ENCODE data around the gene MPG. TPM values are rescaled to one million over a fixed set of nuclear protein-coding genes. Genes with fewer than 3 reads are reported as not detected.

MPG gene
- polyA plus RNA-seq, 1 experiment, result 47.3 TPM

DNA sequence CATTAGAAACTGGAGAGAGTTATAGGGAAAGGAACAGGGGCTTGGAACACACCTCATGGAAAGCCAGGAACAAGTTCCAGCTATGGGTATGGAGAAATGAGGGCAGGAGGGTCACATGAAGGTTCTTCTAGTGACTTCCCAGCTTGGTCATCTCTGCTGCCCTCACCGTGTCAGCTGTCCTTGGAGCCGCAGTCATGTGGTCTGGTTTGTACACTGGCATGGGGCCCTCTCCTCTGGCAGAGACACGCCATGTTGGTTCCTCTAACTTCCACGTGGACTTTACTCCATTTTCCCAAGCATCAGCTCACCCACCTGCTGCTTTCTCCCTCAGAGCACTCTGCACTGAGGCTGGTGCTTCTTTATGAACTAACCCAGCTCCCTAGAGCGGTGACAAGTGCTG is 26.3 kb downstream of the MPG start:
- TF ChIP-seq CTCF (IDR thresholded peaks at IDR 0.05; ENCODE audit: low read depth, low read length), result no peak
- CTCF ChIA-PET, result interaction anchor here (1.2 to 4.2 kb wide), 5 partner anchors 8 to 258 kb away, joined by 3 to 89 read pairs (median 5); partner anchors contain the start of gene HBQ1
- POLR2A ChIA-PET, result no interaction called here

GRCh38 chr16:104928-105327 is 26.9 kb downstream of the MPG start:
- H3K4me3 ChIP-seq (ENCODE audit: low read depth, low read length), result no peak overlapping the region
- CTCF ChIA-PET, result interaction anchor here (1.2 to 4.2 kb wide), 5 partner anchors 9 to 257 kb away, joined by 3 to 89 read pairs (median 5); partner anchors contain the start of gene HBQ1
- H3K27me3 ChIP-seq (ENCODE audit: control insufficient read depth, insufficient read depth, low read length), result no peaks in the 10 kb centered on the region
- no peak overlapping the region for H3K27ac ChIP-seq (ENCODE audit: low read depth, low read length)
- TF ChIP-seq CTCF (IDR thresholded peaks at IDR 0.05; ENCODE audit: low read depth, low read length), result no peak
- H3K9me3 ChIP-seq (ENCODE audit: control insufficient read depth, insufficient read depth, low read length), result no peaks in the 10 kb centered on the region
- POLR2A ChIA-PET, result no interaction called here
- DNase-seq (ENCODE audit: low read depth, low spot score), result no peak

More for the DNA sequence above, 26.3 kb downstream of the MPG start:
- Histone ChIP-seq H3K27me3 (ENCODE audit: control insufficient read depth, insufficient read depth, low read length) (no peaks in the 10 kb centered on the region), H3K9me3 (ENCODE audit: control insufficient read depth, insufficient read depth, low read length) (no peaks in the 10 kb centered on the region), H3K4me3 (ENCODE audit: low read depth, low read length) (no peak overlapping the region), H3K27ac (ENCODE audit: low read depth, low read length) (no peak overlapping the region)
- DNase-seq (ENCODE audit: low read depth, low spot score), result no peak

DNA sequence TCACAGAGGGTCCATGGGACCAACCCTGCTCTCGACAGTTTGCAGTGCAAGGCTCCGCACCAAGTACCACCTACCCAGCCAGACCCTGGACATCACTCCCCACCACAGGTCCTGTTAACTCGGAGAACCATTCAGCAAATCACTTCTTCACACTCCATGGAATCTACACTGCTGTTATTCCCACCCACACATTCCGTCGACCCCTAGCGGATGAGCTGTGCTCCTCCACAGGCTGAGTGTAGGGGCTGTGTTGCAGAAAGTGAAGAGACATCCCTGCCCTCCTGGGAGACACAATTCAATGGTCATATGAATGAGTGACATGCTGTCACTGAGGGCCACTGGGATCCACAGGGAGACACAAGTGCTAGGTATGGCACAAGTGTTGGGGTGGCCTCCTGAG is 27.5 kb downstream of the MPG start:
- no peaks in the 10 kb centered on the region for H3K27me3 ChIP-seq (ENCODE audit: control insufficient read depth, insufficient read depth, low read length)
- H3K9me3 ChIP-seq (ENCODE audit: control insufficient read depth, insufficient read depth, low read length), result no peaks in the 10 kb centered on the region
- H3K4me3 ChIP-seq (ENCODE audit: low read depth, low read length), result no peak overlapping the region
- ChIA-PET CTCF (interaction anchor here (2.0 to 4.2 kb wide), 7 partner anchors 9 to 256 kb away, joined by 7 to 89 read pairs (median 32); partner anchors contain the start of gene HBQ1), POLR2A (no interaction called here)
- H3K27ac ChIP-seq (ENCODE audit: low read depth, low read length), result no peak overlapping the region
- no peak for DNase-seq (ENCODE audit: low read depth, low spot score)
- TF ChIP-seq CTCF (IDR thresholded peaks at IDR 0.05; ENCODE audit: low read depth, low read length), result no peak

- peak; percentile 86 for TF ChIP-seq CTCF (IDR thresholded peaks at IDR 0.05; ENCODE audit: low read depth, low read length)
Measured at GRCh38 chr16:106623-107324, 28.7 kb downstream of the MPG start.

More at GRCh38 chr16:106623-107324, 28.7 kb downstream of the MPG start:
- ChIA-PET CTCF (interaction anchor here (0.6 to 4.2 kb wide), 37 partner anchors 9 to 259 kb away, joined by 3 to 89 read pairs (median 5); partner anchors contain the start of gene HBQ1), POLR2A (interaction anchor here (0.6 to 1.3 kb wide), 3 partner anchors 22 to 118 kb away, joined by 3 to 5 read pairs (median 3); partner anchors contain the start of gene HBQ1)
- no peaks in the 10 kb centered on the region for H3K27me3 ChIP-seq (ENCODE audit: control insufficient read depth, insufficient read depth, low read length)
- no peak overlapping the region for H3K27ac ChIP-seq (ENCODE audit: low read depth, low read length)
- peak; percentile 74 for DNase-seq (ENCODE audit: low read depth, low spot score)
- H3K9me3 ChIP-seq (ENCODE audit: control insufficient read depth, insufficient read depth, low read length), result no peaks in the 10 kb centered on the region
- no peak overlapping the region for H3K4me3 ChIP-seq (ENCODE audit: low read depth, low read length)
